ELR (cell line): ENCODE measurements around the gene ERLEC1.
"Not testable (repeated sequence)": the region's sequence is repeated elsewhere in the genome, so short reads cannot be mapped to it uniquely, and the experiment has no call there.

Experiments
- DNase-seq: peaks from one replicate; pipeline ENCODE4 v3.0.0-alpha.2; 2015; ENCODE audit warnings: low read depth

Gene ERLEC1

DNA sequence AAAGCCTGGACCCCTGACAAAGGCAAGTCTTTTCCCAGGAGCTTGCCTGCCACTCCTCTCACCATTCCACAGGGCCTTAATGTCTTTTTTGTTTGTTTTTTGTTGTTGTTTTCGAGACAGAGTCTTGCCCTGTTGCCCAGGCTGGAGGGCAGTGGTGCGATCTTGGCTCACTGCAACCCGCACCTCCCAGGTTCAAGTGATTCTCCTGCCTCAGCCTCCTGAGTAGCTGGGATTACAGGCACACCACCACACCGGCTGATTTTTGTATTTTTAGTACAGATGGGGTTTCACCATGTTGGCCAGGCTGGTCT lies 43.1 kb downstream of the ERLEC1 start:
- not testable (repeated sequence) for DNase-seq

DNA sequence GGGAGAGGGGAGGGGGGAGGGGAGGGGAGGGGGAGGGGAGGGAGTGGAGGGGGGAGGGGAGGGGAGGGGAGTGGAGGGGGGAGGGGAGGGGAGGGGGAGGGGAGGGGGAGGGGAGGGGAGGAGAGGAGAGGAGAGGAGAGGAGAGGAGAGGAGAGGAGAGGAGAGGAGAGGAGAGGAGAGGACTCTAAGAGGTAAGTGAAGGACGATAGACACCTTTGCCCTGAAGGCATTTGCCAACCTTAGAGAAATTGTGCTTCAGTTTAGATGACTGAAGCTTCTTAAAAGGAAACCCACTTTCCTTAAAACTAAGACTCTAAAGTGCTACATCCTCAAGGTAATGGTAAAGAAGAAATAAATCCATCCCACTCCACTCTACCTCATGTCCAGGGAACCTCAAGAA lies 53.7 kb downstream of the ERLEC1 start:
- no peak for DNase-seq

DNA sequence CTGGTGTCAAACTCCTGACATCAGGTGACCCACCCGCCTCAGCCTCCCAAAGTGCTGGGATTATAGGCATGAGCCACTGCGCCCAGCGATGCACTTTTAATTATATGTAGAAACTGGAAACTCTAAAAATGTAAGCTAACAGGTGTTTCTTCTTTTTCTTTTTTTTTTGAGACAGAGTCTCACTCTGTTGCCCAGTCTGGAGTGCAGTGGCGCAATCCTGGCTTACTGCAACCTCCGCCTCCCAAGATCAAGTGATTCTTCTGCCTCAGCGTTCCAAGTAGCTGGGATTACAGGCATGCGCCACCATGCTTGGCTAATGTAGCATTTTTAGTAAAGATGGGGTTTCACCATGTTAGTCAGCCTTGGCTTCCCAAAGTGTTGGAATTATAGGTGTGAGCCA lies 54.8 kb downstream of the ERLEC1 start:
- DNase-seq = not testable (repeated sequence)

DNA sequence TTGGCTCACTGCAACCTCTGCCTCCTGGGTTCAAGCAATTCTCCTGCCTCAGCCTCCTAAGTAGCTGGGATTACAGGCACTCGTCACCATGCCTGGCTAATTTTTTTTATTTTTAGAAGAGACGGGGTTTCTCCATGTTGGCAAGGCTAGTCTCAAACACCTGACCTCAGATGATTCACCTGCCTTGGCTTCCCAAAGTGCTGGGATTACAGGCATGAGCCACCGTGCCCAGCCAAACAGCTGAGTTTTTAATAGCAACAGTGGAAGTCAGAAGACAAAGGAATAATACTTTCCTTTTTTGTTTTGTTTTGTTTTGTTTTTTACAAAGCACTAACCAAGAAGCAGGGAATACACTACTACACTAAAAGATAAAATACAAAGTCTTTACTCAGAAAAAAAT lies 56.0 kb downstream of the ERLEC1 start:
- DNase-seq = no peak

DNA sequence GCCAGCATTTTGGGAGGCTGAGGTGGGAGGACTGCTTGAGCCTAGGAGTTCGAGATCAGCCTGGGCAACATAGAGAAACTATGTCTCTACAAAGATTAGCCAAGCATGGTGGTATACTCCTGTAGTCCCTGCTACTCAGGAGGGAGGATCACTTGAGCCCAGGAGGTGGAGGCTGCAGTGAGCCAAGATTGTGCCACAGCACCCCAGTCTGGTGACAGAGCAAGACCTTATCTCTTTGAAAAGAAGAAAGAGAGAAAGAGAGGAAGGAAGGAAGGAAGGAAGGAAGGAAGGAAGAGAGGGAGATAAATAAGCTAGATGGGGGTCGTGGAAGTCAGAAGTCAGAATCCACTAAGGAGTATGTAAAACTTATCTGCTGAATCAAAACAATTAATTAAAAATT lies 56.8 kb downstream of the ERLEC1 start:
- no peak for DNase-seq

DNA sequence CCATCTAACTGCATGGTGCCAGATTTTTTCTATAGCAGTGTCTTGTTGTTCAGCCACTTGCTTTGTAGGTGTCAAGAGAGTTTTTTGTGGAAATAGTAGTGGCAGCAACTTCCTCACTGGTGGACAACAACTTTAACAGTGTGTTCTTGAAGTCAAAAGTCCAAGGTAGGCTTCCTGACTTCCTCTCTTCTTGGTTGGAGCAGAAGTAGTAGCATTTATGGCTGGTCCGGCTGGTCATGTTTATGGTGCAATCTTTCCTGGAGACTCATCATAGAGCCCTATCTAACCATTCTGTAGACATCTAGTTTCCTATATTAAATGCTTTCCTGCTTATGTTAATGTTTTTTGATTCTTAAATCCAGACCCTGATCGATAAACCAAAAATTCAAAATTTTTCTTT lies 61.2 kb downstream of the ERLEC1 start:
- DNase-seq = no peak

DNA sequence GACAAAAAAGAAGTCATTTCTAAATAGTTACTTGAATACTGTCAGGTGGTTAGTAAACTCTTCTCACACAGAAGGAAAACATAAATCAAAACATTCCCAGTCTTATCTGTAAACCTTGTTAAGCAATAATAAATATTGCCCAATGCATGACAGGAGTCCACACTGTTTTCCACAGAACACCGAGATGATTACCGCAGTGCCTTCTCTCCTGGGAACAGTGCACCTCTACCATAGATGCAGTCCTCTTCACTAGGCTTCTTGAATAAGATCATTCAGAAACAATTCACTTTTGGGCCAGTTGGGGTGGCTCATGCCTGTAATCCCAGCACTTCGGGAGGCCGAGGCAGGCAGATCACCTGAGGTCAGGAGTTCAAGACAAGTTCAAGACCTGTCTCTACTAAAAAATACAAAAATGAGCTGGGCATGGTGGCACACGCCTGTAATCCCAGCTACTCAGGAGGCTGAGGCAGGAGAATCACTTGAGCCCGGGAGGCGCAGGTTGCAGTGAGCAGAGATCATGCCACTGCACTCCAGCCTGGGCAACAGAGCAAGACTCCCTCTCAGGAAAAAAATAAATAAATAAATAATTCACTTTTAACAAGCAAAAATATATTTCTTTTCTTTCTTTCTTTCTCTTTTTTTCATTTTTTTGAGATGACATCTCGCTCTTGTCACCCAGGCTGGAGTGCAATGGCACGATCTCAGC lies 64.4 kb downstream of the ERLEC1 start:
- DNase-seq = not testable (repeated sequence)

DNA sequence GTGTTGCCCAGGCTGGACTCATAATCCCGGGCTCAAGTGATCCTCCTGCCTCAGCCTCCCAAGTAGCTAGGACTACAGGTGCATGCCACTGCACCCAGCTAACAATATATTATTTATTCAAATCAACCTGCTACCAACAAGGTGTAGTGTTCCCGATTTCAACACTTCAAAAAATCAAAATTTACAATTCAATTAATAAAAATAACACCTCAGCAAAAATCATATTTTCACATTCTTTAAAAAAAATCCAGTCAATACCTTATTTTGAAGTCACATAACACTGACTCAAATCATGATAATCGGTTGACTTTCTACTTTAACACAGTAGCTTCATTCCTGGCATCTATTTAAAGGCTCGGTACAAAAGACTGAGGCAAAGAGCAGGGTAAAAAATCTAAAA lies 65.7 kb downstream of the ERLEC1 start:
- DNase-seq = no peak

DNA sequence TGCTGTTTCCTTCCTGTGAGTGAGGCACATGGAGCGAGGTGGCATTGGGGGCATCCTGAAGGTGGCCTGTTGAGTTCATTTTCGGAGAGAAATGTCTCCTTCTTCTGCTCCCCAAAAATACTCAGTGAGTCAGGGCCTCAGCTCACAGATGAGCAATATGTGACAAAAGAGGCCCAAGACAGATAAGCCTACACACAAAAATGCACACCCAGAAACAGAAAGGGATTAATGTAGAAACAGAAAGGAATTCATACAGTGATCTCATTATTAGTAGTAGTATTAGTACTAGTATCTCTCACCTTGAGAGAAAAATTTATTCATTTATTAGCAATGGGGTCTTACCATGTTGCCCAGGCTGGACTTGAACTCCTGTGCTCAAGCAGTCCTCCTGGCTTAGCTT lies 67.8 kb downstream of the ERLEC1 start:
- no peak for DNase-seq

DNA sequence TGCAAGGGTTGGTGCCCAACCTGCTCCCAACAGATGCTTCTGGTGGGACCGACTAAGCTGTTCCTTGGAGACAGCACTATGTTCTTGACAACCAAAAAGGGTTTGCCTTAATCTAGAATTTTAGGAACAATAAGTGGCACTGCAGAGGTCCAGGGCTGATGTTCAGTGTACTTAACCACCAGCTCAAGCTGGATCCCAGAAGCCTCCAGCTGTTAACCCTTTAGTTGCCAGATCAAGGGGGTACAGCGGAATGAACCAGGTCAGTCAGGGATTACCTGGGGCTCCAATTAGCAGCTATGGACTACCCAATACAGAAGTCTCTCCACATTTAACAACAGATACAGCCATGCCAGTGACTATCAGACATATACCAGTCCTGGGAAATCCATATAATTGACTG lies 69.4 kb downstream of the ERLEC1 start:
- DNase-seq = no peak

DNA sequence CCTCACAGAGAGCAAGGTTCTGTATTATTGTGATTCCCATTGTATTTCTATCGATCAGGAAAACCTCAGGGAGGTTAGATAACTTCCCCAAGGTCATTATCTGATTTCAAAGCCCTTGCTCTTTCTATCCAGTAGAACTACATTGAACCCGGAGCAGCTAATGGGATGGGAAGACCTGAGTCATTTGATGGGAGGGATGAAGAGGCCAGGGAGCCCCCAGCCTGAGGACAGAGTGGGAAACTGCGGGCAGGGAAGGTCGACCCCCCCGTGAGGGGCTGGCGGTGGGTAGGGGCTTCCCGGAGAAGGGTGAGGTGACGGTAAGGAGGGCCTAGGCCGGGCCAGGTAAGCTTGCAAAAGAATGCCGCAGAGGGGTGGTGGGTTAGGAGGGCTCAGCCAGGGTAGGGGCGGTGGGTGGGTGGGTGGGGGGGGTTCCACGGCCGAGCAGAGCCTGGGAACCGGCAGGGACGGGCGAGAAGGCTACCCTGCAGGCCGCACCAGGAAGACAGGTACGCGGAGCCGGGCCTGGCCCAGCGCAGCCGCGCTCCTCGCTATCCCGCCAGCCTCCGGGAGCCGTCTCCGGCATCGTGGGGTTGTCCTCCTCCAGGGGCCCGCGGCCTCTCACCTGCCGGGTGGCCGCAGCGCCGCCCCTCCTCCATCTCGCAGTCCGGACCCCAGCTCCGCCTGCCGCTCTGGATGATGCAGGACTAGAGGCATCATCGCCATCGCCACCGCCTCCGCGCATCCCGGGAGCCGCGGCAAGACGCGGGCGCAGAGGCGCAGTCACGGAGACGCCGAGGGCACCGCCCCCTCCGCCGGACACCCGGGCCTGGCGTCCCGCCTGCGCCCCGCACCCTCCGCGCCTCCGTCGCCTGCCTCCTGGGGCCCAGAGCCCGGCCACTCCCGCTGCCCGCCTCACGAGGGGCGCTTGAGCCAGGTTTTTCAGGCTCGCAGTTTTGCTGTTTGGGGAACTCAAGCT lies 72.7 kb downstream of the ERLEC1 start, which contains the start of gene GPR75:
Gene GPR75, minus strand, starts transcription at position 762 of the 976 bp plus-strand sequence. CDS start 5,211 bp downstream, outside the sequence.
- DNase-seq = no peak

DNA sequence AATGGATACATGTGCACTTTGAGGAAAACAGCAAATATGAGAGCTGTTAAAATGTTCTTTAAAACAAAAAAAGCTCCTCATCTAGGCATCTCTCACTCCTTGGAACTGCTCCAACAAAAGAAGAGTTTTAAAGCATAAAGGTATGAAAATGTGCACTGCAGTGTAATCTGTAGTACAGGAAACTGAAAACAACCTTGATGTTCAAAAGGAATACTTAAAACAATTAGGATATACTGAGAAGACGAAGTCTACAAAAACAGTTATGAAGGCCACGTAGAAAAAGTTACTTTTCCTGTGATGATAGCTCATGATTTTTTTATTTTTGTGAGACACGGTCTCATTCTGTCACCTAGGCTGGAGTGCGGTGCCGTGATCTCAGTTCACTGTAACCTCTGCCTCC lies 75.0 kb downstream of the ERLEC1 start:
- no peak for DNase-seq

DNA sequence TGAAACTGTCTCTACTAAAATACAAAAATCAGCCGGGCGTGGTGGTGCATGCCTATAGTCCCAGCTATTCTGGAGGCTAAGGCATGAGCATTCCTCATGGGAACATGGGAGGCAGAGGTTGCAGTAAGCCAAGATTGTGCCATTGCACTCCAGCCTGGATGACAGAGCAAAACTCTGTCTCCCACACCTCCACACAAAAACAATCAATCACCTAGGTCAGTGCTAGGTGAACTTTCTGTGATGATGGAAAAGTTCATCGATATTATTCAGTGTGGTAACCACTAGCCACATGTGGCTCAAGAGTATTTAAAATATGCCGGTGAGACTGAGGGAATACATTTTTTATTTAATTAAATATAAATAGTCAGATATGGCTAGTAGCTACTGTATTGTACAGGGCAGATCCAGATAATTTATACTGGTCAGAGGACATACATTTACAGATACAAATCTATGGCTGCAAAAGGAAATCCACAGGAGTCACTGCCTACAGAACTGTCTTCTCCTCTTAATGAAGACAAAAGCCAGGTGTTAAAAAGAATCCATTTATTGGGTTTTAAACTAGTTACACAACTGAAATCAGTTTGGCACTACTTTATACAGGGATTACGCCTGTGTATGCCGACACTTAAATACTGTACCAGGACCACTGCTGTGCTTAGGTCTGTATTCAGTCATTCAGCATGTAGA lies 76.8 kb downstream of the ERLEC1 start:
- DNase-seq = no peak

DNA sequence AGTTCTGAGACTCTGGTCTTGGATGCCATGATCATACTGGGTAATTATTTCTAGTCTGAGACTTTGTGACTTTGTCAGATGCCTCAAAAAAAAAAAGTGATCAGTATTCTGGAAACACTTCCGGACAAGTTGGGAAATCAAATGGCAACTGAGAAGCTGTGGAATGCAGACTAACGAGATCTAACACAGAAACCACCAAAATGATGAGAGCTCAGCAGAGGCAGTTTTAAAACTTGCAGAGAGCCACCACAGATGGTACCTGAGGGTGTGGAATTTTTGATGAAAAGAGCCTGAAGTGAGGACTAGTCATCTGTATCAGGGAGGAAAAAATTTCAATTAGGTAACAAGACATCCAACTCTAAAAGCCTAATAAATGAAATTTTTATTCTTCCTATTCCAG lies 78.4 kb downstream of the ERLEC1 start:
- DNase-seq = no peak

DNA sequence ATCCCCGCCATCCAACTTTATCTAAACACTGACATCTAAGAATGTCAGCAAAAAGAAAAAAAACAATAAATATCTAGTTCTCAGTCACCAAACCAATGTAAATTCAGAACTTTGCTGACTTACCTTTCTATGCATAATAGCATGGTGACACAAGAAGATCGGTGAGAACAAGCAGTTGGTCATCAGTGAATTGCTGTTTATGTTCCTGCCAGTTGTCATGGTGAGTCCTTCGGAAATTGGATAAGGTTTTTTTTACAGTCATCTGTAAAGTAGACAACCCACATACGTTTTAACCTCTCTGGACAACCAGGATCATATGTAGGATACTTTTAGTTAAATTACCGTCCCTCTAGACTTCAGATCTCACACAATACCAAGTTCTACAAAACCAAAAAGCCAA lies 79.1 kb downstream of the ERLEC1 start:
- DNase-seq = no peak

DNA sequence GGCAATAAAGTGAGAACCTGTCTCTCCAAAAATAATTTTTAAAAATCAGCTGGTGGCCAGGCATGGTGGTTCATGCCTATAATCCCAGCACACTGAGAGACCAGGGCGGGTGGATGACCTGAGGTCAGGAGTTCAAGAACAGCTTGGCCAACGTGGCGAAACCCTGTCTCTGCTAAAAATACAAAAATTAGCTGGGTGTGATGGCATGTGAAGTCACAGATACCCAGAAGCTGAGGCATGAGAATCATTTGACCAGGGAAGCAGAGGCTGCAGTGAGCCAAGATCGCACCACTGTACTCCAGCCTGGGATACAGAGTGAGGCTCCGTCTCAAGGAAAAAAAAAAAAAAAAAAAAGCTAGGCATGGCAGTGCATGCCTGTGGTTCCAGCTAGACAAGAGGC lies 80.3 kb downstream of the ERLEC1 start:
- no peak for DNase-seq

DNA sequence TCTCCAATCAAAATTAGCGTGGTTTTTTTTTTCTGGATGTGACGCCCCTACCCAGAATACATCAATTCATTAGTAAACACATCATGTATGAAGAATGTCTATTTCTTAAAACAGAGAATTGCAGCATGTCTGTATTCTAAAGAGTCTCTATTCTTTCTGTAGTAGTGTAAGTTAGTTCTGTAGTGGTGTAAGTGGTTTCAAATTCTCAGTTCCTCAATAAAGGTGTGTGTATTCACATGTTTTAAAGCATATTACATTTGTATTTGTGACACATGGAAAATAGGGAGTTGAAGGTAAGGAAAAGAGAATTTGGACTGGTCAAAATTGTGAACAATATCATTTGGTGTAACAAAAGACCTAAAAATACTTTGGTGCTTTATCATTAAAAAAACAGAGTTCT lies 80.9 kb downstream of the ERLEC1 start:
- DNase-seq = no peak
